Lung (tissue), 12 donors: ENCODE measurements around the gene RCOR3. TPM values are rescaled to one million over a fixed set of nuclear protein-coding genes. Genes with fewer than 3 reads are reported as not detected.
A peak's percentile ranks its signal among the peaks of the same experiment; 100 is the strongest.

Experiments used
- ATAC-seq: fragments of 200-7000 bp; cut with Tn5 transposase; one replicate; pipeline ENCODE4 v1.9.1; 2020; ENCODE audit warnings: moderate number of reproducible peaks; ENCODE audit not compliant: insufficient read depth, low FRiP score
- DNase-seq, 3 donors: peaks; one replicate each; pipeline ENCODE4 v3.0.0-alpha.2; 2013 to 2017
- H3K27ac ChIP-seq, 2 donors: one replicate each; pipeline ENCODE4 v1.5.1; 2013; ENCODE audit warnings: mild to moderate bottlenecking in 2 of 2, moderate library complexity in 2 of 2, control low read depth in 1 of 2, inconsistent platforms in 1 of 2, low read depth in 1 of 2, low read length in 1 of 2
- H3K27me3 ChIP-seq, 3 donors: one replicate each; pipeline ENCODE4 v1.5.1; 2013; ENCODE audit warnings: low read length in 2 of 3; ENCODE audit not compliant: control insufficient read depth in 3 of 3, insufficient read depth in 3 of 3
- H3K36me3 ChIP-seq, 4 donors: one replicate each; pipeline ENCODE4 v1.5.1; 2013; ENCODE audit warnings: low read length in 4 of 4, mild to moderate bottlenecking in 1 of 4, moderate library complexity in 1 of 4; ENCODE audit not compliant: control insufficient read depth in 4 of 4, insufficient read depth in 4 of 4
- H3K4me1 ChIP-seq, 5 donors: one replicate each; pipeline ENCODE4 v1.5.1; 2013; ENCODE audit warnings: low read length in 5 of 5, mild to moderate bottlenecking in 2 of 5, moderate library complexity in 1 of 5; ENCODE audit not compliant: control insufficient read depth in 5 of 5, insufficient read depth in 5 of 5
- H3K4me3 ChIP-seq: one replicate; pipeline ENCODE4 v1.5.1; 2013; ENCODE audit warnings: mild to moderate bottlenecking, control low read depth, moderate library complexity
- H3K9ac ChIP-seq, 2 donors: one replicate each; pipeline ENCODE4 v1.5.1; 2013; ENCODE audit warnings: low read length in 2 of 2, control low read depth in 1 of 2; ENCODE audit not compliant: insufficient read depth in 1 of 2
- H3K9me3 ChIP-seq, 4 donors: one replicate each; pipeline ENCODE4 v1.5.1; 2013; ENCODE audit warnings: low read length in 3 of 4, mild to moderate bottlenecking in 1 of 4, moderate library complexity in 1 of 4; ENCODE audit not compliant: control insufficient read depth in 4 of 4, insufficient read depth in 3 of 4
- CTCF ChIP-seq: IDR thresholded peaks from 2 replicates; pipeline ENCODE4 v1.5.1; 2012; ENCODE audit warnings: mild to moderate bottlenecking; ENCODE audit errors: control extremely low read depth, extremely low read depth
- WGBS, 2 donors: extraction: QIAGEN DNeasy Blood & Tissue Kit; methylation state at CpG; one replicate each; pipeline ENCODE4 v1.1.7; 2013; 5-methylcytosine and 5-hydroxymethylcytosine counted together
- polyA plus RNA-seq, 2 donors: library from polyadenylated mRNA; stranded (reverse); fragments of 200-250 nt; gene quantifications; one replicate each; pipeline ENCODE4 v1.2.1, GENCODE V29; 2013
- total RNA-seq, 2 donors: library from RNA; depleted of rRNA in 1 of 2; stranded (reverse); fragments of >200 nt in 1 of 2; gene quantifications; one replicate each; pipeline ENCODE4 v1.2.1, GENCODE V29; 2014 to 2021
- donor health status: control.
- donor health status: control.
- donor health status: Bipolar disorder and iron deficiency.
- donor health status: healthy.
- donor health status: DM: yes; HTN: yes; CAD: no.

The RCOR3 gene
- total and polyA plus RNA-seq, 4 donors: 16.6 to 102 (median 34.4) TPM

DNA sequence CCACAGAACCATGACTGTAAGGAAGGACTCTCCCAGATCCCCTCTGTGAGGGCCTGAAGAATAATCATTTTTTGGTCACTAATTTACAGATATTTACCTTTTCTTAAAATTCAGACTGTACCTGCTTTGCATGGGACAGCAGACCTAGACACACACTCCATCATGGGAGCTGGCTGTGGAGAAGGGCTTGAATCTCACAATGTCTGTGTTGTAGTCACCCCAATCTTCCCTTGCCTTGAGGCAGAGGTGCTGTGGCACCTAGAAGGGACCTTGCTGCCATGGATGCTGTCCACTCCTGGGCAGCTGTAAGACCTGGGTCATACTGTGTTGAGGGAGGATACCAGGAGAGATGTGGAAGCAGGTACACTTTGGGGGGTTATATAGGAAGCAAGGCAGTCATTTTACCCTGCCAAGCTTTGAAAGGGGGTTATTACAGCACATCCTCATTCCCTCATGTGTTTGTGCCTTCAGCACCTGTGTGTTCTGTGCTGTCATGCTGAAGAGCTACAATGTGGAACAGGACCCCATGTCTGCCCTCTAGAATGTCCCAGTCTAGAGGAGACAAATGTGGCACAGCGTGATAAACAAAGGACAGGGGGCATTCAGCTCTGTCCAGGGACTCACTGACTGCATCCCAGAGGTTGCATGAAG lies 94.5 kb downstream of the RCOR3 start:
- DNase-seq (no peak), ATAC-seq (no peak)
- H3K4me1 ChIP-seq: peaks cover 0 to 2% (median 0%) of the 10 kb centered on the region in 5 donors
- H3K36me3 ChIP-seq: peaks cover 0 to 7% (median 1%) of the 10 kb centered on the region in 4 donors
- H3K27me3 ChIP-seq: no peaks in the 10 kb centered on the region
- WGBS, 2 donors: 0 to 70% methylated on average over 1 of the region's 1 CpG
- no peak for TF ChIP-seq CTCF
- H3K9ac ChIP-seq: no peak overlapping the region
- no peak overlapping the region for H3K4me3 ChIP-seq
- H3K27ac ChIP-seq: no peak overlapping the region
- H3K9me3 ChIP-seq: no peaks in the 10 kb centered on the region

DNA sequence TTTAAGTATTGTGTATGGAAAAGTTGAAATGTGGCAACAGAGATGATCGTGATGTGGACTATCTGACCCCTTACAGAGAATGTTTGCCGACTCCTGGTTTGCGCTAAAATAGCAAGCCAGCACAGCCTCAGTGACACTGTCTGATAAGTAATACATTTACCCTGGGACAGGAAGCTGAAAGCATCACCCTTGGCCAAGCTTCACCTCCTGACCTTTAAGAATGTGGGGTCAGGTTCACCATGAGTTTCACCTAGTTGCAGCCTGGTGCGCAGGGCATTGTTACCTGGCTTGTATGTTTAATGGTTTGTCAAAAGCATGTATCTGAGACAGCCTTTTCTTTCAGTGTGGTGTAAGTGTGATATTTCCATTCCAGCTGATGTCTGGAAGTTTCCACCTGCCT lies 96.7 kb downstream of the RCOR3 start:
- Histone ChIP-seq H3K4me3 (no peak overlapping the region), H3K9ac (no peak overlapping the region), H3K4me1 (no peaks in the 10 kb centered on the region), H3K27me3 (no peaks in the 10 kb centered on the region), H3K9me3 (no peaks in the 10 kb centered on the region), H3K27ac (no peak overlapping the region), H3K36me3 (peaks cover 0 to 9% (median 1%) of the 10 kb centered on the region in 4 donors)
- 90 to 91% methylated on average over 4 of the region's 4 CpGs for WGBS, 2 donors
- TF ChIP-seq CTCF: no peak
- DNase-seq (no peak), ATAC-seq (no peak)

DNA sequence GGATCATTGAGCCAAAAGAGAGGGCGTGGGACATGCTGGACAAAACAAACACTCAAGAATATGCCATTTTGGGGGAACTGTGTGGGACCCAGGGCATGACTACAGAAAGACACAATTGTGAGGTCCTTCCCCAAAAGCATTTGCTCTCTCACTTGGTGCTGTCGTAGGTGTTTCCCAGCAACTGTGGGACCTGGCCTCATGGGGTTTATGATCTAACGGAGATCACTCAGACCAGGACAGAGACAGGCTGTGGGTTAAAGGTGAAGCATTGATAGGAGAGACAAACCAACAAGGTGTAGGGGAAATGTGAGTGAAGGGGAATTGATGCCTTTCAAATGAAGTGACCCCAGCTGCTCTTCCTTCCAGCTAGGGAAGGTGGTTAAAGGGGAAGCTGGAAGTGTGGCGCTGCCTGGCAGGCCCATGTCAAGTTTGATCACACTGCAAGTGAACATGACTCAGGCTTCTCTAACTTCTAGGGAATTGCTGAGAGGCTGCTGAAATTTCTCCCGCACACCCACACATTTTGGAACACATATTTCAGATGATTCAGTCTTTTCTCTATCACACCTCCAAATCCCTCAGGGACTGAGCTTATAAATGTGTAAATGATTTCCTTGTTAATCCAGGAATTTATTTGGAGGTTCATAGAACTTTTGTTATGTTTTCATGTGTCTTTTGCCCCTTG lies 97.7 kb downstream of the RCOR3 start:
- H3K4me1 ChIP-seq: no peaks in the 10 kb centered on the region
- DNase-seq (no peak), ATAC-seq (peak; percentile 64)
- H3K4me3 ChIP-seq: no peak overlapping the region
- 73 to 74% methylated on average over 5 of the region's 5 CpGs for WGBS, 2 donors
- no peaks in the 10 kb centered on the region for H3K27me3 ChIP-seq
- TF ChIP-seq CTCF: no peak
- peaks cover 0 to 10% (median 1%) of the 10 kb centered on the region in 4 donors for H3K36me3 ChIP-seq
- H3K9ac ChIP-seq: no peak overlapping the region
- H3K9me3 ChIP-seq: no peaks in the 10 kb centered on the region
- H3K27ac ChIP-seq: no peak overlapping the region
